AG09309 (cell line): ENCODE results near the gene OLFM4.

Source experiments
- DNase-seq: peaks from one replicate; pipeline ENCODE4 v3.0.0-alpha.2; 2010; ENCODE audit warnings: low read depth
- H3K4me3 ChIP-seq: 2 replicates; pipeline ENCODE4 v1.5.1; 2011; ENCODE audit warnings: mild to moderate bottlenecking, low read depth, low read length, moderate library complexity; ENCODE audit not compliant: control insufficient read depth
- CTCF ChIP-seq: IDR thresholded peaks from 2 replicates; pipeline ENCODE4 v1.5.1; 2011; ENCODE audit warnings: mild to moderate bottlenecking, low read depth, low read length, inconsistent platforms; ENCODE audit not compliant: insufficient read depth, control insufficient read depth; ENCODE audit errors: missing control alignments

The OLFM4 gene

DNA sequence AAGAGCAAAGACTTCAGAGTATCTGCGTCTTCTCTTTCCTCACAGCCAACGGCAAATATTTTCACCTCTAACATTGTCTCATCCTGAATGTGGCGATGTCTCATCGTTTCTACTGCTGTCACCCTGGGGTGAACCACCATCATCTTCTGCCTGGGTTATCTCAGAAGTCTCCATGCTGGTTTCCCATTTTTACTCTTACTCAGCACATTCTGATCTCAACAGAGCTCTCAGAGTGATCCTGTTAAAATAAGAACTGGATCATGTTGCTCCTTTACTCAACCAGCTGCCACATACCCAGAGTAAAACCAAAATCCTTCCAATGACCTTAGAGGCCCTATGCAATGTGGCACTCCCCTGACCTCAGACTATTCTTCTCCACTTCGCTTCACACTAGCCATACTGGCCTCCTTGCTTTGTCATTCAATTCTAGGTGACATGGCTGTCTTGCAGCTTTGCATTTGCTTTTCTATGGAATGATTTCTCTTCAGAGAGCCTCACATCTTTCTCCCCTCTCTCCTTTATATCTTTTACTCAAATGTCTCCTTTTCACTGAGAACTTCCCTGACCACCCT lies 7.8 kb upstream of the OLFM4 start:
- H3K4me3 ChIP-seq: no peak overlapping the region
- TF ChIP-seq CTCF: no peak
- no peak for DNase-seq

DNA sequence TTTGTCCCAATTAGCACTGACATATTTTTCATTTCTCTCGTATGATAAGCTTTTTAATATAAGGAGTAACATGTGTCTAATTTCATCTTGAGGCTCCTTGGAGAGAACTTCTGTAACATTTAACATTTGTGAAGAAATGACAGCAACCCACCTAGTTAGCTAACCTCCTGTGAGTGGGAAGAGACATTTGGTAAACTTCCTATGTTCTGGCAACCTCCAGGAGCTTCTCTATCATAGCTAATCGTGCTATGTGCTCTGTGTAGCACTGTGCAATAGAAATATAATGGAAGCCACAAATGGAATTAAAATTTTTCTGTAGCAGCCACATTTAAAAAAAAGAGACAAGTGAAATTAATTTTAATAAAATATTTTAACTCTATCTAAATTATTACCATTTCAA lies 5.4 kb upstream of the OLFM4 start:
- TF ChIP-seq CTCF: no peak
- DNase-seq: no peak
- H3K4me3 ChIP-seq: no peak overlapping the region

DNA sequence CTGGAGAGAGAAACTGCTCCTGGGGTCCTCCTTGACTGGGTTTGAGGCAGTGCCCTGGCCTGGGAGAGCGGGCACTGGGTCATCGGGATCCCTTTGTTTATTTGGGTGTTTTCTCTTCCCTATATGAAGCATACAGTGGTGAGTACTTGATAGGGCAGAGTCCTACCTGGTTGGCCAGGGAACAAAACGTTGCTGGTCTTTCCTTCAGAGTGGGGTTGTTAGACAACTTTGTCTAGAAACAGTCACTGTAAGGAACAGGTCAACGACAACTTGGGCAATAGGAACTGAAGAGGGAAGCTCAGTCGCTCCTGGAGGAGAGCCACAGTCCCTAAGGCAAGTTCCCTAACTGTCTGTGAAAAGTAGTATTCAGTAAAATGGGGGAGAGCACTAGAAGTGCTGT lies 550 bp upstream of the OLFM4 start:
- no peak overlapping the region for H3K4me3 ChIP-seq
- TF ChIP-seq CTCF: no peak
- DNase-seq: no peak

GRCh38 chr13:53032849-53033248 lies 4.2 kb downstream of the OLFM4 start:
- no peak overlapping the region for H3K4me3 ChIP-seq
- TF ChIP-seq CTCF: no peak
- no peak for DNase-seq

GRCh38 chr13:53038993-53039392 lies 10.4 kb downstream of the OLFM4 start:
- no peak for TF ChIP-seq CTCF
- DNase-seq: no peak
- no peak overlapping the region for H3K4me3 ChIP-seq

GRCh38 chr13:53041968-53042516 lies 13.4 kb downstream of the OLFM4 start:
- DNase-seq: no peak
- TF ChIP-seq CTCF: no peak
- no peak overlapping the region for H3K4me3 ChIP-seq
